ENCODE data around the gene CNPPD1.
"Not testable (repeated sequence)": the region's sequence is repeated elsewhere in the genome, so short reads cannot be mapped to it uniquely, and the experiment has no call there.

Gene CNPPD1

GRCh38 chr2:219207884-219208740, 31.4 kb upstream of the CNPPD1 start:
- peak; percentile 39 for DNase-seq (ENCODE audit: low spot score)

- DNase-seq (ENCODE audit: low spot score), result no peak
These were observed 30.6 kb upstream of the CNPPD1 start for GRCh38 chr2:219207134-219207883.

GRCh38 chr2:219206328-219207133, 29.8 kb upstream of the CNPPD1 start, which contains the start of gene ZFAND2B:
TSS of gene ZFAND2B (plus strand) at chr2:219206782. CDS start at chr2:219206988, 206 bp downstream.
- peak; percentile 94 for DNase-seq (ENCODE audit: low spot score)

GRCh38 chr2:219205981-219206327, 29.2 kb upstream of the CNPPD1 start:
- no peak for DNase-seq (ENCODE audit: low spot score)

- DNase-seq (ENCODE audit: low spot score), result no peak
These were observed 28.4 kb upstream of the CNPPD1 start for GRCh38 chr2:219205165-219205538.

GRCh38 chr2:219204425-219205164, 27.9 kb upstream of the CNPPD1 start:
- DNase-seq (ENCODE audit: low spot score), result no peak

- DNase-seq (ENCODE audit: low spot score), result not testable (repeated sequence)
These were observed 24.6 kb upstream of the CNPPD1 start for GRCh38 chr2:219201331-219201730.

GRCh38 chr2:219200502-219201326, 24.0 kb upstream of the CNPPD1 start:
- DNase-seq (ENCODE audit: low spot score), result not testable (repeated sequence)

GRCh38 chr2:219199470-219200211, 22.9 kb upstream of the CNPPD1 start:
- DNase-seq (ENCODE audit: low spot score), result no peak

- DNase-seq (ENCODE audit: low spot score), result no peak
These were observed 22.2 kb upstream of the CNPPD1 start for GRCh38 chr2:219198974-219199373.

GRCh38 chr2:219197388-219197787, 20.7 kb upstream of the CNPPD1 start:
- DNase-seq (ENCODE audit: low spot score), result no peak

GRCh38 chr2:219186754-219187456, 10.2 kb upstream of the CNPPD1 start:
- no peak for DNase-seq (ENCODE audit: low spot score)

- DNase-seq (ENCODE audit: low spot score), result no peak
These were observed 7.4 kb upstream of the CNPPD1 start for GRCh38 chr2:219184121-219184520.

GRCh38 chr2:219183151-219183772, 6.5 kb upstream of the CNPPD1 start:
- DNase-seq (ENCODE audit: low spot score), result no peak

GRCh38 chr2:219182331-219183150, 5.8 kb upstream of the CNPPD1 start:
- DNase-seq (ENCODE audit: low spot score), result no peak

GRCh38 chr2:219181531-219181930, 4.8 kb upstream of the CNPPD1 start:
- DNase-seq (ENCODE audit: low spot score), result no peak

- DNase-seq (ENCODE audit: low spot score), result no peak
These were observed 4.2 kb upstream of the CNPPD1 start for GRCh38 chr2:219180961-219181360.
